ENCODE results near the gene SS18. TPM values are rescaled to one million over a fixed set of nuclear protein-coding genes. Genes with fewer than 3 reads are reported as not detected.

Gene SS18
- polyA plus RNA-seq (2013, experiment 1 of 2) = 75.8 TPM
- 74.4 TPM for polyA plus RNA-seq (2013, experiment 2 of 2)

- H3K4me2 ChIP-seq (ENCODE audit: low read length, poor library complexity, severe bottlenecking) = peak within 1 kb of the TSS; percentile 73
- peaks cover 4 to 20% of the 10 kb centered on the region in 2 experiments for H3K36me3 ChIP-seq (ENCODE audit: control insufficient read depth in 1 of 2, insufficient read depth in 2 of 2, low read depth in 1 of 2, low read length in 2 of 2)
- H3K4me1 ChIP-seq (ENCODE audit: control insufficient read depth, insufficient read depth, low read depth, low read length) = no peaks in the 10 kb centered on the region
- DNase-seq = peak; percentile 97
- H3K23ac ChIP-seq (ENCODE audit: low read length in 2 of 2) = peak within 1 kb of the TSS; percentile 96
- peak within 1 kb of the TSS; percentile 98 to 100 for H3K4ac ChIP-seq (ENCODE audit: low read depth in 1 of 2, low read length in 2 of 2)
- under 1% methylated on average over 87 of the region's 89 CpGs for WGBS
- H2BK15ac ChIP-seq (ENCODE audit: low read depth, poor library complexity, severe bottlenecking) = peak within 1 kb of the TSS; percentile 100
- H2BK12ac ChIP-seq (ENCODE audit: low read length in 2 of 2) = peak within 1 kb of the TSS; percentile 86 to 89
- H4K8ac ChIP-seq (ENCODE audit: low read length) = peak within 1 kb of the TSS; percentile 99
- H3K14ac ChIP-seq (ENCODE audit: low read length in 2 of 2) = peak within 1 kb of the TSS; percentile 57 to 100
- peak within 1 kb of the TSS; percentile 70 for H2AK5ac ChIP-seq (ENCODE audit: low read length, severe bottlenecking)
- peak within 1 kb of the TSS; percentile 99 for H2BK5ac ChIP-seq (ENCODE audit: low read depth, low read length, poor library complexity, severe bottlenecking)
- peak within 1 kb of the TSS; percentile 99 to 100 for H3K18ac ChIP-seq (ENCODE audit: low read depth in 1 of 2, low read length in 2 of 2)
- H3K27me3 ChIP-seq (ENCODE audit: control insufficient read depth in 1 of 2, insufficient read depth in 1 of 2, low read length in 2 of 2) = no peaks in the 10 kb centered on the region
- H3K79me1 ChIP-seq (replicated peaks; ENCODE audit: low read length, poor library complexity, severe bottlenecking) = no peaks in the 10 kb centered on the region
- peak within 1 kb of the TSS; percentile 100 for H3K27ac ChIP-seq (ENCODE audit: low read length, poor library complexity, severe bottlenecking)
- peak within 1 kb of the TSS; percentile 99 for H2BK120ac ChIP-seq (ENCODE audit: low read depth, low read length)
- peak within 1 kb of the TSS; percentile 99 for H4K91ac ChIP-seq (ENCODE audit: low read length)
- peak within 1 kb of the TSS; percentile 69 for H2AFZ ChIP-seq (ENCODE audit: low read depth, low read length)
- no peaks in the 10 kb centered on the region for H3K9me3 ChIP-seq (ENCODE audit: control insufficient read depth, low read length)
- peak within 1 kb of the TSS; percentile 97 for H3K9ac ChIP-seq (ENCODE audit: low read length)
- peak within 1 kb of the TSS; percentile 94 to 95 for H3K4me3 ChIP-seq (ENCODE audit: insufficient read depth in 1 of 2, low read depth in 1 of 2, low read length in 2 of 2)
Measured at GRCh38 chr18:26090130-26091046, at the start of gene SS18. TSS of gene SS18 (minus strand) at chr18:26090613. CDS start at chr18:26090569, 44 bp downstream.

GRCh38 chr18:26135548-26135947 lies 45.1 kb upstream of the SS18 start:
- peaks cover 4% of the 10 kb centered on the region for H3K4me1 ChIP-seq (ENCODE audit: control insufficient read depth, insufficient read depth, low read depth, low read length)
- no peak overlapping the region for H3K27ac ChIP-seq (ENCODE audit: low read length, poor library complexity, severe bottlenecking)
- no peak overlapping the region for H3K14ac ChIP-seq (ENCODE audit: low read length in 2 of 2)
- no peak overlapping the region for H2AK5ac ChIP-seq (ENCODE audit: low read length, severe bottlenecking)
- no peak overlapping the region for H3K4me2 ChIP-seq (ENCODE audit: low read length, poor library complexity, severe bottlenecking)
- no peak overlapping the region for H3K18ac ChIP-seq (ENCODE audit: low read depth in 1 of 2, low read length in 2 of 2)
- no peak overlapping the region for H2BK5ac ChIP-seq (ENCODE audit: low read depth, low read length, poor library complexity, severe bottlenecking)
- no peak overlapping the region for H4K8ac ChIP-seq (ENCODE audit: low read length)
- H2BK15ac ChIP-seq (ENCODE audit: low read depth, poor library complexity, severe bottlenecking) = no peak overlapping the region
- no peak overlapping the region for H2BK120ac ChIP-seq (ENCODE audit: low read depth, low read length)
- 100% methylated on average over 1 of the region's 1 CpG for WGBS
- no peak overlapping the region for H3K4me3 ChIP-seq (ENCODE audit: insufficient read depth in 1 of 2, low read depth in 1 of 2, low read length in 2 of 2)
- peaks cover 10% of the 10 kb centered on the region for H3K9me3 ChIP-seq (ENCODE audit: control insufficient read depth, low read length)
- H3K27me3 ChIP-seq (ENCODE audit: control insufficient read depth in 1 of 2, insufficient read depth in 1 of 2, low read length in 2 of 2) = no peaks in the 10 kb centered on the region
- H3K36me3 ChIP-seq (ENCODE audit: control insufficient read depth in 1 of 2, insufficient read depth in 2 of 2, low read depth in 1 of 2, low read length in 2 of 2) = no peaks in the 10 kb centered on the region
- H2BK12ac ChIP-seq (ENCODE audit: low read length in 2 of 2) = no peak overlapping the region
- no peak overlapping the region for H3K9ac ChIP-seq (ENCODE audit: low read length)
- no peaks in the 10 kb centered on the region for H3K79me1 ChIP-seq (replicated peaks; ENCODE audit: low read length, poor library complexity, severe bottlenecking)
- no peak overlapping the region for H3K4ac ChIP-seq (ENCODE audit: low read depth in 1 of 2, low read length in 2 of 2)
- H4K91ac ChIP-seq (ENCODE audit: low read length) = no peak overlapping the region
- no peak for DNase-seq
- no peak overlapping the region for H2AFZ ChIP-seq (ENCODE audit: low read depth, low read length)
- H3K23ac ChIP-seq (ENCODE audit: low read length in 2 of 2) = no peak overlapping the region

- Histone ChIP-seq H3K27me3 (ENCODE audit: control insufficient read depth in 1 of 2, insufficient read depth in 1 of 2, low read length in 2 of 2) (no peaks in the 10 kb centered on the region), H2BK15ac (ENCODE audit: low read depth, poor library complexity, severe bottlenecking) (no peak overlapping the region), H2BK120ac (ENCODE audit: low read depth, low read length) (no peak overlapping the region), H3K9me3 (ENCODE audit: control insufficient read depth, low read length) (peaks cover 4% of the 10 kb centered on the region), H3K4me3 (ENCODE audit: insufficient read depth in 1 of 2, low read depth in 1 of 2, low read length in 2 of 2) (no peak overlapping the region), H3K36me3 (ENCODE audit: control insufficient read depth in 1 of 2, insufficient read depth in 2 of 2, low read depth in 1 of 2, low read length in 2 of 2) (no peaks in the 10 kb centered on the region), H2AK5ac (ENCODE audit: low read length, severe bottlenecking) (no peak overlapping the region), H3K4me1 (ENCODE audit: control insufficient read depth, insufficient read depth, low read depth, low read length) (peaks cover 4% of the 10 kb centered on the region), H3K79me1 (replicated peaks; ENCODE audit: low read length, poor library complexity, severe bottlenecking) (no peaks in the 10 kb centered on the region), H3K4me2 (ENCODE audit: low read length, poor library complexity, severe bottlenecking) (no peak overlapping the region), H2BK5ac (ENCODE audit: low read depth, low read length, poor library complexity, severe bottlenecking) (no peak overlapping the region), H3K14ac (ENCODE audit: low read length in 2 of 2) (no peak overlapping the region), H3K4ac (ENCODE audit: low read depth in 1 of 2, low read length in 2 of 2) (no peak overlapping the region), H3K9ac (ENCODE audit: low read length) (no peak overlapping the region), H4K91ac (ENCODE audit: low read length) (no peak overlapping the region), H3K23ac (ENCODE audit: low read length in 2 of 2) (no peak overlapping the region), H3K27ac (ENCODE audit: low read length, poor library complexity, severe bottlenecking) (no peak overlapping the region), H4K8ac (ENCODE audit: low read length) (no peak overlapping the region), H2BK12ac (ENCODE audit: low read length in 2 of 2) (no peak overlapping the region), H3K18ac (ENCODE audit: low read depth in 1 of 2, low read length in 2 of 2) (no peak overlapping the region), H2AFZ (ENCODE audit: low read depth, low read length) (no peak overlapping the region)
- 100% methylated on average over 2 of the region's 6 CpGs for WGBS
- no peak for DNase-seq
Measured at GRCh38 chr18:26134107-26134506, 43.7 kb upstream of the SS18 start.

GRCh38 chr18:26133652-26134051 lies 43.2 kb upstream of the SS18 start, which contains the start of gene PSMA8:
TSS of gene PSMA8 (plus strand) at chr18:26133869. CDS start at chr18:26133966, 97 bp downstream.
- no peak within 1 kb of the TSS for H3K14ac ChIP-seq (ENCODE audit: low read length in 2 of 2)
- peak within 1 kb of the TSS; percentile 43 for H2AFZ ChIP-seq (ENCODE audit: low read depth, low read length)
- H4K8ac ChIP-seq (ENCODE audit: low read length) = peak within 1 kb of the TSS; percentile 75
- no peak within 1 kb of the TSS for H3K18ac ChIP-seq (ENCODE audit: low read depth in 1 of 2, low read length in 2 of 2)
- no peak within 1 kb of the TSS for H2BK120ac ChIP-seq (ENCODE audit: low read depth, low read length)
- no peaks in the 10 kb centered on the region for H3K79me1 ChIP-seq (replicated peaks; ENCODE audit: low read length, poor library complexity, severe bottlenecking)
- H3K4me1 ChIP-seq (ENCODE audit: control insufficient read depth, insufficient read depth, low read depth, low read length) = peaks cover 4% of the 10 kb centered on the region
- no peak within 1 kb of the TSS for H2BK15ac ChIP-seq (ENCODE audit: low read depth, poor library complexity, severe bottlenecking)
- no peak within 1 kb of the TSS for H2AK5ac ChIP-seq (ENCODE audit: low read length, severe bottlenecking)
- no peak within 1 kb of the TSS for H3K4me2 ChIP-seq (ENCODE audit: low read length, poor library complexity, severe bottlenecking)
- H2BK5ac ChIP-seq (ENCODE audit: low read depth, low read length, poor library complexity, severe bottlenecking) = no peak within 1 kb of the TSS
- H3K27me3 ChIP-seq (ENCODE audit: control insufficient read depth in 1 of 2, insufficient read depth in 1 of 2, low read length in 2 of 2) = no peaks in the 10 kb centered on the region
- DNase-seq = no peak
- no peak within 1 kb of the TSS for H3K4ac ChIP-seq (ENCODE audit: low read depth in 1 of 2, low read length in 2 of 2)
- 65% methylated on average over 31 of the region's 31 CpGs for WGBS
- no peak within 1 kb of the TSS for H3K9ac ChIP-seq (ENCODE audit: low read length)
- H3K27ac ChIP-seq (ENCODE audit: low read length, poor library complexity, severe bottlenecking) = no peak within 1 kb of the TSS
- H4K91ac ChIP-seq (ENCODE audit: low read length) = peak within 1 kb of the TSS; percentile 68
- H3K36me3 ChIP-seq (ENCODE audit: control insufficient read depth in 1 of 2, insufficient read depth in 2 of 2, low read depth in 1 of 2, low read length in 2 of 2) = no peaks in the 10 kb centered on the region
- peak within 1 kb of the TSS in 1 of 2 experiments; percentile 63 for H3K4me3 ChIP-seq (ENCODE audit: insufficient read depth in 1 of 2, low read depth in 1 of 2, low read length in 2 of 2)
- peaks cover 4% of the 10 kb centered on the region for H3K9me3 ChIP-seq (ENCODE audit: control insufficient read depth, low read length)
- no peak within 1 kb of the TSS for H2BK12ac ChIP-seq (ENCODE audit: low read length in 2 of 2)
- H3K23ac ChIP-seq (ENCODE audit: low read length in 2 of 2) = no peak within 1 kb of the TSS

All from mesenchymal stem cell (in vitro differentiated cells and primary cell).